Limb (tissue), 2 donors: ENCODE results near the gene FAM234A.

ENCODE experiments used
- DNase-seq, 2 donors: peaks; one replicate each; pipeline ENCODE4 v3.0.0-alpha.2; 2016; ENCODE audit errors: extremely low spot score in 2 of 2

FAM234A gene

GRCh38 chr16:301235-301634, 66.6 kb downstream of the FAM234A start:
- no peak for DNase-seq

DNA sequence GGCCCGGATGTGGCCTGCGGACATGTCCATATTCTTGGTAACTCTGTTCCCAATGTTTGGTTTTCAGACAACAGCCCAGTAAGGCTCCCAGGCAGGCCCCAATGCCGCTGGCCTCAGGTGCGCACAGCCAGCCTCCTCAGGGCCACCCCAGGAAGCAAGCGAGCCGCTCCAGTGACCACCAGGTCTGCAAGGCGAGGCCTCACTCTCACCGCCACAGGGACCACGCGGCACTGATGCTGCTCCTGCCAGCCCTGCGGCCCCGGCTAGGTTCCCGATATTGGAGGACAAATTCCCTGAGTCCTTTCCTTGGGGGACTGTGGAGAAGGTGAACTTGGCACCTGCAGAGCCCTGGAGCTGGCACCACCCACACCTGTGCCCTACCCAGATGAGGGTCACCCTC, 67.3 kb downstream of the FAM234A start:
- DNase-seq: no peak

- DNase-seq: no peak
These were observed 69.3 kb downstream of the FAM234A start for GRCh38 chr16:303760-304505.

- DNase-seq: no peak
These were observed 71.5 kb downstream of the FAM234A start for GRCh38 chr16:305916-306626.

DNA sequence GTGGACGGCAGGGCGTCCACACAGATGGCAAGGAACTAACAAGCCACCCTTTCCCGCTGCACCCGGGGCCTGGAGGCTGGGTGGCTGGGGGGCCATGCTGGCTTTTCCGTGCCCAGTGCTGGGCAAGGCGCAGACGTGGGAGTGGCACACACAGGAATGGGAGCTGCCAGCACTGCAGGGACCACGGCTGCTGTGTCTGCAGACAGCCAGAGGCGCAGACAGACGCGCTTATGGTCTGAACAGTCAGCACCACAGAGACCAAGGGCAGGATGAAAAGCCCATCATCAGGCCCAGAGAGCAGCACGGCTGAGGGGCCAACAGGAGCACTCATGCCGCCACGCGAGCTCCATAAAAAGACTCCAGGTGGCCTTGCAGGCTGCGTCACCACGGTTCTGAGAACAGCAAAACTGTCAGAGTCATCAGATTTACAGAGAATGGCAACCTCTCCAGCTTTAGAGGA, 72.3 kb downstream of the FAM234A start:
- no peak for DNase-seq

GRCh38 chr16:307691-308312, 73.2 kb downstream of the FAM234A start:
- no peak for DNase-seq

DNA sequence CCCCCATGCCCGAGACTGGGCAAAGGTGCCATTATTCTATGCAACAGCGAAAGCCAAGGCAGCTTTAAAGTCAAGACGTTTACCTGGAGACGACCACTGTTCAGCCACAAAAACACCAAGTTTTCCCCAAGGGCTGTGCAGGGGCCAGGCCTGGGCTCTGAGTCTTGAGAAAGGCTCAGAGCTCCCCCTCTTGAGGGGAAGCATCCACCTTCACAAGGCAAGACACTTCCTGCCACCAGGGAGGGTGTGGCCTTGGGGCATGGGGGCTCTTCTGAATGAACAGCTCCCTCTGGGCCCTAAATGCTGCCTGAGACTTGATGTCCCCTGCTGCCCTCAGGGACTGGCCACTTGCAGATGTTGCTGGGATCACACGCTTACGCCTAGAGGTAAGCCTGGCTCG, 74.9 kb downstream of the FAM234A start:
- no peak for DNase-seq

DNA sequence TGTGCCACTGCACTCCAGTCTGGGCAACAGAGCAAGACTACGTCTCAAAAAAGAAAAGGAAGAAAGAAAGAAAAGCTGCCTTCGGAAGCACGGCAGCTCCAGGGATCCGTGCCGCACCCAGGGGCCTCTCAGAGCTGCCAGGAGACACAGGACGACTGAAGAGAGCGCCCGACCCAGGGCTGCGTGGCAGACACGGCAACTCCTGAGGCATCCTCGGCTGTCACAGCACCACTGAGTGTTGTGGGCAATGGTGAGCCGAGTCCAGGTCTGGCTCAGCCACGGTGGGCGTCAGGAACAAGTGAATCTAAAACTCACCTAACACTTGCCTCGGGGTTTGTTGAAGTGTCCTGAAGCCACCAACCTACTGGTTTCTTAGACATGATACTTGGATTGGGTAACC, 77.1 kb downstream of the FAM234A start:
- DNase-seq: no peak

DNA sequence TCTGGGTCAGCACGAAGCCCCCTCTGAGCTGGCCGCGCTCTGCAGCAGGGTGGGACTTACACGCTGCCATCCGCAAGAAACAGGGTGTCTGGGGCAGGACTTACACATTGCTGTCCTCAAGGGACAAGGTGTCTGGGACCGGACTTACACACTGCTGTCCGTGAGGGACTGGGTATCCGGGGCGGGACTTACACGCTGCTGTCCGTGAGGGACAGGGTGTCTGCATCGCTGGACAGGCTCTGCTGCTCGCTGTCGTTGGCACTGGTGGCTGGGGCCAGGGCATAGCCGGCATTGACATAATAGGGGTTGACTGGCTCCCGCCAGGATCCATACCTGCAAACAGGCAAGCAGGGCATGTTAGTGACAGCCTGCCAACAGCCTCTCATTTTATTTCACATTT, 79.7 kb downstream of the FAM234A start:
- DNase-seq: no peak

- DNase-seq: no peak
These were observed 80.2 kb downstream of the FAM234A start for GRCh38 chr16:314795-315299.
